Astrocyte of the cerebellum (primary cell): ENCODE results near the gene PCDHGB4.
"Not testable (repeated sequence)": the region's sequence is repeated elsewhere in the genome, so short reads cannot be mapped to it uniquely, and the experiment has no call there.

Source experiments
- DNase-seq: peaks from one replicate; pipeline ENCODE4 v3.0.0-alpha.2; 2011; ENCODE audit warnings: low read depth
- H3K4me3 ChIP-seq: 2 replicates; pipeline ENCODE4 v1.5.1; 2011; ENCODE audit warnings: mild to moderate bottlenecking, low read depth, low read length, moderate library complexity
- in situ Hi-C: cut with HindIII; loops from 2 replicates; pipeline ENCODE4 v1.10.0; 2017; ENCODE audit warnings: low sequenced_read_pairs
- TF ChIP-seq, protein P1 (sequence below): IDR thresholded peaks from 2 replicates; pipeline ENCODE4 v1.5.1; 2012; ENCODE audit warnings: low read length, low read depth, moderate library complexity, mild to moderate bottlenecking; ENCODE audit errors: missing control alignments

The PCDHGB4 gene

DNA sequence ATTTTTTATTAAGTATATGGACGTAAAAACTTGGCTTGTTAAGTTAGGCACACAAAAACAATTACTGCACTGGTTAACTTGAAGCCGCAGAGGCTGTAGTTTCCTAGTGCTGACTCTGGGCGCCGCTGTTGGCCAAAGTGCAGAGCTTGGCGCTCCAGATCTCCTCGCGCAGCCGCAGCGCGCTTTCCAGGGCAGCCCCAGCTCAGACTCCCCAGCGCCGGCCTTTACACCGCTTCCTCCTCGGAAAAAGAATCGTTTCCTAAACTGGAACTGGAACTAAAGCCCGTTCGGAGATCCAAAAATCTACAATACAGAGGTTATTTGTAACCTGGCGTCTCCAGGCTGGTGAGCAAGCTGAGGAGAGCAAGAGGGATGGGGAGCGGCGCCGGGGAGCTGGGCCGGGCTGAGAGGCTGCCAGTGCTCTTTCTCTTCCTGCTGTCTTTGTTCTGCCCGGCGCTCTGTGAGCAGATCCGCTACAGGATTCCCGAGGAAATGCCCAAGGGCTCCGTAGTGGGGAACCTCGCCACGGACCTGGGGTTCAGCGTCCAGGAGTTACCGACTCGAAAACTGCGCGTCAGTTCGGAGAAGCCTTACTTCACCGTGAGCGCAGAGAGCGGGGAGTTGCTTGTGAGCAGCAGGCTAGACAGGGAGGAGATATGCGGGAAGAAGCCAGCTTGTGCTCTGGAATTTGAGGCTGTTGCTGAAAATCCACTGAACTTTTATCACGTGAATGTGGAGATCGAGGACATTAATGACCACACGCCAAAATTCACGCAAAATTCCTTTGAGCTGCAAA, 10.5 kb downstream of the PCDHGB4 start, which contains the start of gene PCDHGB5:
TSS of gene PCDHGB5 (plus strand) at position 192 of the 796 bp plus-strand sequence. CDS start at position 373, 181 bp downstream.
- peak within 1 kb of the TSS; percentile 25 for H3K4me3 ChIP-seq
- in situ Hi-C loops, DNase-seq: not testable (repeated sequence)
- TF ChIP-seq, protein P1, sequence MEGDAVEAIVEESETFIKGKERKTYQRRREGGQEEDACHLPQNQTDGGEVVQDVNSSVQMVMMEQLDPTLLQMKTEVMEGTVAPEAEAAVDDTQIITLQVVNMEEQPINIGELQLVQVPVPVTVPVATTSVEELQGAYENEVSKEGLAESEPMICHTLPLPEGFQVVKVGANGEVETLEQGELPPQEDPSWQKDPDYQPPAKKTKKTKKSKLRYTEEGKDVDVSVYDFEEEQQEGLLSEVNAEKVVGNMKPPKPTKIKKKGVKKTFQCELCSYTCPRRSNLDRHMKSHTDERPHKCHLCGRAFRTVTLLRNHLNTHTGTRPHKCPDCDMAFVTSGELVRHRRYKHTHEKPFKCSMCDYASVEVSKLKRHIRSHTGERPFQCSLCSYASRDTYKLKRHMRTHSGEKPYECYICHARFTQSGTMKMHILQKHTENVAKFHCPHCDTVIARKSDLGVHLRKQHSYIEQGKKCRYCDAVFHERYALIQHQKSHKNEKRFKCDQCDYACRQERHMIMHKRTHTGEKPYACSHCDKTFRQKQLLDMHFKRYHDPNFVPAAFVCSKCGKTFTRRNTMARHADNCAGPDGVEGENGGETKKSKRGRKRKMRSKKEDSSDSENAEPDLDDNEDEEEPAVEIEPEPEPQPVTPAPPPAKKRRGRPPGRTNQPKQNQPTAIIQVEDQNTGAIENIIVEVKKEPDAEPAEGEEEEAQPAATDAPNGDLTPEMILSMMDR, result peak; percentile 60

DNA sequence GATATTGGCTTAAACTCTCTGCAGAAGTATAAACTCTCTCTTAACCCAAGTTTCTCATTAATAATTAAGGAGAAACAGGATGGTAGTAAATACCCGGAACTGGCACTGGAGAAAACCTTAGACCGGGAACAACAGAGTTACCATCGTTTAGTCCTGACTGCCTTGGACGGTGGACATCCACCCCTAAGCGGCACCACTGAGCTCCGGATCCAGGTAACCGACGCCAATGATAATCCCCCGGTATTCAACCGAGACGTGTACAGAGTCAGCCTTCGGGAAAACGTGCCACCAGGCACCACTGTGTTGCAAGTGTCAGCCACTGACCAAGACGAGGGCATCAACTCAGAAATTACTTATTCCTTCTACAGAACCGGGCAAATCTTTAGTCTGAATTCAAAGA, 11.1 kb downstream of the PCDHGB4 start:
- DNase-seq, result no peak
- TF ChIP-seq, protein P1, result no peak
- no peak overlapping the region for H3K4me3 ChIP-seq
- in situ Hi-C loops, result no loop called here

DNA sequence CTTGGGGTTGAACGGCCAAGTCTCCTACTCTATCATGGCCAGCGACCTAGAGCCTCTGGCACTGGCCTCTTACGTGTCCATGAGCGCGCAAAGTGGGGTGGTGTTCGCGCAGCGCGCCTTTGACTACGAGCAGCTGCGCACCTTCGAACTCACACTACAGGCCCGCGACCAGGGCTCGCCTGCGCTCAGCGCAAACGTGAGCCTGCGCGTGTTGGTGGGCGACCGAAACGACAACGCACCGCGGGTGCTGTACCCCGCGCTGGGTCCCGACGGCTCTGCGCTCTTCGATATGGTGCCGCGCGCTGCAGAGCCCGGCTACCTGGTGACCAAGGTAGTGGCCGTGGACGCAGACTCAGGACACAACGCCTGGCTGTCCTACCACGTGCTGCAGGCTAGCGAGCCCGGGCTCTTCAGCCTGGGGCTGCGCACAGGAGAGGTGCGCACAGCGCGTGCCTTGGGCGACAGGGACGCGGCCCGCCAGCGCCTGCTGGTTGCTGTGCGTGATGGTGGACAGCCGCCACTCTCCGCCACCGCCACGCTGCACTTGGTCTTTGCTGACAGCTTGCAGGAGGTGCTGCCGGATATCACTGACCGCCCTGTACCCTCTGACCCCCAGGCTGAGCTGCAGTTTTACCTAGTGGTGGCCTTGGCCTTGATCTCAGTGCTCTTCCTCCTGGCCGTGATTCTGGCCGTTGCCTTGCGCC, 12.2 kb downstream of the PCDHGB4 start:
- in situ Hi-C loops, result no loop called here
- no peak for DNase-seq
- H3K4me3 ChIP-seq, result no peak overlapping the region
- TF ChIP-seq, protein P1, result no peak

DNA sequence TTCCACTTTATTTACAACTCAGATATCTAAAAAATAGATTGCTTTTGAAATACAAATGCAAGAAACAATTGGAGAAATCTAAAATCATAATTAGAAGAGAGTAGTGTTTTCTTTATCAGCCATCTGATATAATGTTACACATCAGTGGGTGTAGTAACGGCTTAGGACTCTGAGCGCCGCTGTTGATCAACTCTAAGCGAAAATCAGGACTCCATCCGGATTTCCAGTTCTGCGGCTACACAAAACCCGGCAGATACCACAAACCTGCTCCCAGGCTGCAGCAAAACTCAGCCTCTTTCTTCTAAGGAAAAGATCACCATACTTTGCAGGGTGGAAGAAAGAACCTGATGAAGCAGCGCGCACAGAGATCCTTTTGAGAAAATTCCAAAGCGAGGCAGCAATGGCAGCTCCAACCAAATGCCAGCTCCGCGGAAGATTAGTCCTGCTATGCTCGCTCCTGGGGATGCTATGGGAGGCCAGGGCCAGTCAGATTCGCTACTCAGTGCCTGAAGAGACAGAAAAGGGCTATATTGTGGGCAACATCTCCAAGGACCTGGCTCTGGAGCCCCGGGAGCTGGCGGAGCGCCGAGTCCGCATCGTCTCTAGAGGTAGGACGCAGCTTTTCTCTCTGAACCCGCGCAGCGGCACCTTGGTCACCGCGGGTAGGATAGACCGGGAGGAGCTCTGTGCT, 15.2 kb downstream of the PCDHGB4 start, which contains the start of gene PCDHGA9:
TSS of gene PCDHGA9 (plus strand) at position 226 of the 691 bp plus-strand sequence. CDS start at position 401, 175 bp downstream.
- TF ChIP-seq, protein P1, result peak; percentile 29
- in situ Hi-C loops, result no loop called here
- no peak for DNase-seq
- peak within 1 kb of the TSS; percentile 28 for H3K4me3 ChIP-seq

DNA sequence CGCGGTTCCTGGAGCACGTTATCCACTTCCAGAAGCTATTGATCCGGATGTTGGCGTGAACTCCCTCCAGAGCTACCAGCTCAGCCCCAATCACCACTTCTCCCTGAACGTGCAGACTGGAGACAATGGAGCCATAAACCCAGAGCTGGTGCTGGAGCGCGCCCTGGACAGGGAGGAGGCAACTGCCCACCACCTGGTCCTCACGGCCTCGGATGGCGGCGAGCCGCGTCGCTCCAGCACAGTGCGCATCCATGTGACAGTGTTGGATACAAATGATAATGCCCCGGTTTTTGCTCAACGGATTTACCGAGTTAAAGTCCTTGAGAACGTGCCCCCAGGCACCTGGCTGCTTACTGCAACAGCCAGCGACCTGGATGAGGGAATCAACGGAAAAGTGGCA, 15.9 kb downstream of the PCDHGB4 start:
- in situ Hi-C loops, result no loop called here
- TF ChIP-seq, protein P1, result no peak
- H3K4me3 ChIP-seq, result peak overlapping the region; percentile 28
- DNase-seq, result no peak
